SU-DHL-6 (cell line): ENCODE results near the gene ZFYVE9.

Source experiments
- EZH2phosphoT487 ChIP-seq: fragments of 200-600 bp; sonication (generic), shearing (Covaris generic); conservative IDR thresholded peaks from 2 replicates; pipeline ENCODE4 v1.6.1; 2018; ENCODE audit warnings: mild to moderate bottlenecking, antibody characterized with exemption, low read length, moderate library complexity, mixed read lengths
- TF ChIP-seq, protein P1 (sequence below): fragments of 200-600 bp; sonication (generic); IDR thresholded peaks from one replicate; pipeline ENCODE4 v1.5.1; 2017; ENCODE audit warnings: antibody characterized with exemption, mild to moderate bottlenecking, low read length, moderate library complexity; ENCODE audit not compliant: insufficient read depth, poor library complexity, severe bottlenecking

GRCh38 chr1:52191395-52191965, 49.6 kb downstream of the ZFYVE9 start:
- TF ChIP-seq, protein P1, sequence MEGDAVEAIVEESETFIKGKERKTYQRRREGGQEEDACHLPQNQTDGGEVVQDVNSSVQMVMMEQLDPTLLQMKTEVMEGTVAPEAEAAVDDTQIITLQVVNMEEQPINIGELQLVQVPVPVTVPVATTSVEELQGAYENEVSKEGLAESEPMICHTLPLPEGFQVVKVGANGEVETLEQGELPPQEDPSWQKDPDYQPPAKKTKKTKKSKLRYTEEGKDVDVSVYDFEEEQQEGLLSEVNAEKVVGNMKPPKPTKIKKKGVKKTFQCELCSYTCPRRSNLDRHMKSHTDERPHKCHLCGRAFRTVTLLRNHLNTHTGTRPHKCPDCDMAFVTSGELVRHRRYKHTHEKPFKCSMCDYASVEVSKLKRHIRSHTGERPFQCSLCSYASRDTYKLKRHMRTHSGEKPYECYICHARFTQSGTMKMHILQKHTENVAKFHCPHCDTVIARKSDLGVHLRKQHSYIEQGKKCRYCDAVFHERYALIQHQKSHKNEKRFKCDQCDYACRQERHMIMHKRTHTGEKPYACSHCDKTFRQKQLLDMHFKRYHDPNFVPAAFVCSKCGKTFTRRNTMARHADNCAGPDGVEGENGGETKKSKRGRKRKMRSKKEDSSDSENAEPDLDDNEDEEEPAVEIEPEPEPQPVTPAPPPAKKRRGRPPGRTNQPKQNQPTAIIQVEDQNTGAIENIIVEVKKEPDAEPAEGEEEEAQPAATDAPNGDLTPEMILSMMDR = no peak
- TF ChIP-seq EZH2phosphoT487 = no peak
